ENCODE measurements around the gene LHFPL3. TPM values are rescaled to one million over a fixed set of nuclear protein-coding genes. Genes with fewer than 3 reads are reported as not detected.

The LHFPL3 gene
- total and polyA plus RNA-seq, 7 donors, result 0.17 to 0.55 (median 0.36) TPM; not detected in 4

DNA sequence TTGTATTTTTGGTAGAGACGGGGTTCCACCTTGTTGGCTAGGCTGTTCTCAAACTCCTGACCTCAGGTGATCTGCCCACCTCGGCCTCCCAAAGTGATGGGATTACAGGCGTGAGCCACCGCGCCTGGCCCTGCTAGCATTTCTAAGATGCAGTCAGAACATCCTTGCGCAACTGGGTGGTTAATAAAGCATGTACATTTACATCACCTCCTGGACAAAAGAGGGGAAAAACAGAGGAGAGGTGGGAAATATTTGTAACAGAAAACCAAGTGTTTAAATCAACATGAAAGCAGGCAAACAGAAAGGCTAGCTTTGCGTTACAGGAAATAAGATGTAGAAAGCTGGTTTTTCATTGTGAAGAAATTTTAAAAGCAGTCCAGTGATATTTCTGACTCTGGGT is 464.7 kb downstream of the LHFPL3 start:
- Histone ChIP-seq H3K27me3 (no peaks in the 10 kb centered on the region), H3K9me3 (no peaks in the 10 kb centered on the region), H3K4me1 (no peaks in the 10 kb centered on the region), H3K27ac (no peak overlapping the region), H3K36me3 (no peaks in the 10 kb centered on the region), H3K4me3 (no peak overlapping the region)
- WGBS, 2 donors, result 87 to 91% methylated on average over 7 of the region's 7 CpGs
- TF ChIP-seq EP300 (IDR thresholded peaks at IDR 0.05) (no peak), POLR2A (IDR thresholded peaks at IDR 0.05) (no peak), POLR2AphosphoS5 (IDR thresholded peaks at IDR 0.05) (no peak)
- TF ChIP-seq, protein P1, sequence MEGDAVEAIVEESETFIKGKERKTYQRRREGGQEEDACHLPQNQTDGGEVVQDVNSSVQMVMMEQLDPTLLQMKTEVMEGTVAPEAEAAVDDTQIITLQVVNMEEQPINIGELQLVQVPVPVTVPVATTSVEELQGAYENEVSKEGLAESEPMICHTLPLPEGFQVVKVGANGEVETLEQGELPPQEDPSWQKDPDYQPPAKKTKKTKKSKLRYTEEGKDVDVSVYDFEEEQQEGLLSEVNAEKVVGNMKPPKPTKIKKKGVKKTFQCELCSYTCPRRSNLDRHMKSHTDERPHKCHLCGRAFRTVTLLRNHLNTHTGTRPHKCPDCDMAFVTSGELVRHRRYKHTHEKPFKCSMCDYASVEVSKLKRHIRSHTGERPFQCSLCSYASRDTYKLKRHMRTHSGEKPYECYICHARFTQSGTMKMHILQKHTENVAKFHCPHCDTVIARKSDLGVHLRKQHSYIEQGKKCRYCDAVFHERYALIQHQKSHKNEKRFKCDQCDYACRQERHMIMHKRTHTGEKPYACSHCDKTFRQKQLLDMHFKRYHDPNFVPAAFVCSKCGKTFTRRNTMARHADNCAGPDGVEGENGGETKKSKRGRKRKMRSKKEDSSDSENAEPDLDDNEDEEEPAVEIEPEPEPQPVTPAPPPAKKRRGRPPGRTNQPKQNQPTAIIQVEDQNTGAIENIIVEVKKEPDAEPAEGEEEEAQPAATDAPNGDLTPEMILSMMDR (IDR thresholded peaks at IDR 0.05), result no peak
- intact Hi-C loops (cut with DNase I), result no loop called here
- DNase-seq, result no peak

DNA sequence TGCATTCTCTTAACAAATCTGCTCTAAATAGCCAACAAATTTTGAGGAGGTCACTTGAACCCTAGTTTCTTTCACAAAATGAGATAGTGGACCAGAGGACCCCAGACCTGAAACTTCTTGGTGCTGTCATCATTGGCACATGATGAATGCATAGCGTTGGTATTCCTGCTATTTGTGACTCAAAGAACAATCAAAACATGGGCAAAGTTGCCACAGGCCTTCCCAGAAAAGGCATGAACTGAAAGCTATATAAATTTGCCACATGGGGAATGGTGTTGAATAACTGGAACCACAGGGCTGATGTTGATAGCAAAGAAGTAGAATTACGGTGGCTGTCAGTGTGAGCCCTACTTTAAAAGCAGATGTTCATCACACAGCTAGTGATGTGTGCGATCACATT is 465.8 kb downstream of the LHFPL3 start:
- Histone ChIP-seq H3K36me3 (no peaks in the 10 kb centered on the region), H3K4me1 (no peaks in the 10 kb centered on the region)

DNA sequence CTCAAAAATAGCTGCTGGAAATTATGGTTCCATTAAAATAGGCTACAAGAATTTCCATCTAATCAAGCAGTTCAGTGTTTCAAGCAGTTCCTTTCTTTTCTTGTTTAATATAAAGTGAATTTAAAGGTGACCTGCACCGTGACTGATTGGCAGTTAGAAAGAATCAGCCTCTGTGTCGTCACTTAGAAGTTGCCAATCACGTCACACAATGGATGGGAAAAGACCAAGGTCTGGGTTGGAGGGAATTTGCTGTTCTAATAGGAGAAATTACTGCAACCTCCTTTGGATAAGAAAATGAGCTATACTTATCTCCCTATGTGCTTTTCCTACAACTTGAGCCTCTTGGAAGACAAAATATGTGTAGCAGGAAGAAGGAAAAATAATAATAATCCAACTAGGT is 466.2 kb downstream of the LHFPL3 start:
- Histone ChIP-seq H3K4me1 (no peaks in the 10 kb centered on the region), H3K36me3 (no peaks in the 10 kb centered on the region), H3K9me3 (no peaks in the 10 kb centered on the region), H3K4me3 (no peak overlapping the region), H3K27me3 (no peaks in the 10 kb centered on the region), H3K27ac (no peak overlapping the region)
- intact Hi-C loops (cut with DNase I), result no loop called here
- no peak for DNase-seq
- 68 to 73% methylated on average over 3 of the region's 3 CpGs for WGBS, 2 donors
- TF ChIP-seq POLR2A (IDR thresholded peaks at IDR 0.05), result no peak
- TF ChIP-seq, protein P1 (IDR thresholded peaks at IDR 0.05), result no peak
- TF ChIP-seq EP300 (IDR thresholded peaks at IDR 0.05), result no peak
- TF ChIP-seq POLR2AphosphoS5 (IDR thresholded peaks at IDR 0.05), result no peak

More for the DNA sequence above, 465.8 kb downstream of the LHFPL3 start:
- Histone ChIP-seq H3K9me3 (no peaks in the 10 kb centered on the region), H3K27ac (no peak overlapping the region), H3K4me3 (no peak overlapping the region), H3K27me3 (no peaks in the 10 kb centered on the region)
- WGBS, 2 donors, result 85 to 89% methylated on average over 3 of the region's 3 CpGs
- intact Hi-C loops (cut with DNase I), result no loop called here
- DNase-seq, result no peak
- TF ChIP-seq, protein P1 (IDR thresholded peaks at IDR 0.05), result no peak
- TF ChIP-seq POLR2AphosphoS5 (IDR thresholded peaks at IDR 0.05), result no peak
- TF ChIP-seq POLR2A (IDR thresholded peaks at IDR 0.05), result no peak
- TF ChIP-seq EP300 (IDR thresholded peaks at IDR 0.05), result no peak

DNA sequence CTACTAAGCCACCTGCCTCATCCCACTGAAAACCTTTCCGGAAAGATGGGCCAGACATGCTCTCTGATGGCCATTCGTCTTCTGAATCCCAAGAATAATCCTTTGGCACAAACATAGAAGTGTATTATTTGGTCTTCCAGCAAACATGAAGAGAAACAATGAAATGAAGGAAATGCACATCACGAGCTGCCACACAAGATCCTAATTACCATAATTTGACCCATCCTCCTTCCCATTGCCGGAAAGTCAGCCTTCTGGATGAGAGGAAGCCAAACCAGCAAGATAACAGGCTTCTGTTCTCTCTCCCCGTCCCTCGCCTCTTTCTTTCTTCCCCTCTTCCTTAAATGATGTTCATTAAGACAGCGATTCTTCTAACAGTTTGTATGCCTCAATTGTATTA is 466.7 kb downstream of the LHFPL3 start:
- intact Hi-C loops (cut with DNase I), result no loop called here

More for the DNA sequence above, 466.7 kb downstream of the LHFPL3 start:
- Histone ChIP-seq H3K27ac (no peak overlapping the region), H3K27me3 (no peaks in the 10 kb centered on the region), H3K4me1 (no peaks in the 10 kb centered on the region), H3K36me3 (no peaks in the 10 kb centered on the region), H3K9me3 (no peaks in the 10 kb centered on the region), H3K4me3 (no peak overlapping the region)
- TF ChIP-seq POLR2A (IDR thresholded peaks at IDR 0.05) (no peak), EP300 (IDR thresholded peaks at IDR 0.05) (no peak), POLR2AphosphoS5 (IDR thresholded peaks at IDR 0.05) (no peak)
- TF ChIP-seq, protein P1 (IDR thresholded peaks at IDR 0.05), result no peak
- 69 to 71% methylated on average over 7 of the region's 7 CpGs for WGBS, 2 donors
- DNase-seq, result no peak
